Medulla oblongata (tissue), 1 donor: Measurements from ENCODE around the gene PLXNB2.
A peak's percentile ranks its signal among the peaks of the same experiment; 100 is the strongest.
"Not testable (repeated sequence)": the region's sequence is repeated elsewhere in the genome, so short reads cannot be mapped to it uniquely, and the experiment has no call there.

Source experiments
- DNase-seq: peaks from one replicate; pipeline ENCODE4 v3.0.0-alpha.2; 2015; ENCODE audit errors: extremely low spot score

The PLXNB2 gene, protein sequence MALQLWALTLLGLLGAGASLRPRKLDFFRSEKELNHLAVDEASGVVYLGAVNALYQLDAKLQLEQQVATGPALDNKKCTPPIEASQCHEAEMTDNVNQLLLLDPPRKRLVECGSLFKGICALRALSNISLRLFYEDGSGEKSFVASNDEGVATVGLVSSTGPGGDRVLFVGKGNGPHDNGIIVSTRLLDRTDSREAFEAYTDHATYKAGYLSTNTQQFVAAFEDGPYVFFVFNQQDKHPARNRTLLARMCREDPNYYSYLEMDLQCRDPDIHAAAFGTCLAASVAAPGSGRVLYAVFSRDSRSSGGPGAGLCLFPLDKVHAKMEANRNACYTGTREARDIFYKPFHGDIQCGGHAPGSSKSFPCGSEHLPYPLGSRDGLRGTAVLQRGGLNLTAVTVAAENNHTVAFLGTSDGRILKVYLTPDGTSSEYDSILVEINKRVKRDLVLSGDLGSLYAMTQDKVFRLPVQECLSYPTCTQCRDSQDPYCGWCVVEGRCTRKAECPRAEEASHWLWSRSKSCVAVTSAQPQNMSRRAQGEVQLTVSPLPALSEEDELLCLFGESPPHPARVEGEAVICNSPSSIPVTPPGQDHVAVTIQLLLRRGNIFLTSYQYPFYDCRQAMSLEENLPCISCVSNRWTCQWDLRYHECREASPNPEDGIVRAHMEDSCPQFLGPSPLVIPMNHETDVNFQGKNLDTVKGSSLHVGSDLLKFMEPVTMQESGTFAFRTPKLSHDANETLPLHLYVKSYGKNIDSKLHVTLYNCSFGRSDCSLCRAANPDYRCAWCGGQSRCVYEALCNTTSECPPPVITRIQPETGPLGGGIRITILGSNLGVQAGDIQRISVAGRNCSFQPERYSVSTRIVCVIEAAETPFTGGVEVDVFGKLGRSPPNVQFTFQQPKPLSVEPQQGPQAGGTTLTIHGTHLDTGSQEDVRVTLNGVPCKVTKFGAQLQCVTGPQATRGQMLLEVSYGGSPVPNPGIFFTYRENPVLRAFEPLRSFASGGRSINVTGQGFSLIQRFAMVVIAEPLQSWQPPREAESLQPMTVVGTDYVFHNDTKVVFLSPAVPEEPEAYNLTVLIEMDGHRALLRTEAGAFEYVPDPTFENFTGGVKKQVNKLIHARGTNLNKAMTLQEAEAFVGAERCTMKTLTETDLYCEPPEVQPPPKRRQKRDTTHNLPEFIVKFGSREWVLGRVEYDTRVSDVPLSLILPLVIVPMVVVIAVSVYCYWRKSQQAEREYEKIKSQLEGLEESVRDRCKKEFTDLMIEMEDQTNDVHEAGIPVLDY (N-terminal part only)

DNA sequence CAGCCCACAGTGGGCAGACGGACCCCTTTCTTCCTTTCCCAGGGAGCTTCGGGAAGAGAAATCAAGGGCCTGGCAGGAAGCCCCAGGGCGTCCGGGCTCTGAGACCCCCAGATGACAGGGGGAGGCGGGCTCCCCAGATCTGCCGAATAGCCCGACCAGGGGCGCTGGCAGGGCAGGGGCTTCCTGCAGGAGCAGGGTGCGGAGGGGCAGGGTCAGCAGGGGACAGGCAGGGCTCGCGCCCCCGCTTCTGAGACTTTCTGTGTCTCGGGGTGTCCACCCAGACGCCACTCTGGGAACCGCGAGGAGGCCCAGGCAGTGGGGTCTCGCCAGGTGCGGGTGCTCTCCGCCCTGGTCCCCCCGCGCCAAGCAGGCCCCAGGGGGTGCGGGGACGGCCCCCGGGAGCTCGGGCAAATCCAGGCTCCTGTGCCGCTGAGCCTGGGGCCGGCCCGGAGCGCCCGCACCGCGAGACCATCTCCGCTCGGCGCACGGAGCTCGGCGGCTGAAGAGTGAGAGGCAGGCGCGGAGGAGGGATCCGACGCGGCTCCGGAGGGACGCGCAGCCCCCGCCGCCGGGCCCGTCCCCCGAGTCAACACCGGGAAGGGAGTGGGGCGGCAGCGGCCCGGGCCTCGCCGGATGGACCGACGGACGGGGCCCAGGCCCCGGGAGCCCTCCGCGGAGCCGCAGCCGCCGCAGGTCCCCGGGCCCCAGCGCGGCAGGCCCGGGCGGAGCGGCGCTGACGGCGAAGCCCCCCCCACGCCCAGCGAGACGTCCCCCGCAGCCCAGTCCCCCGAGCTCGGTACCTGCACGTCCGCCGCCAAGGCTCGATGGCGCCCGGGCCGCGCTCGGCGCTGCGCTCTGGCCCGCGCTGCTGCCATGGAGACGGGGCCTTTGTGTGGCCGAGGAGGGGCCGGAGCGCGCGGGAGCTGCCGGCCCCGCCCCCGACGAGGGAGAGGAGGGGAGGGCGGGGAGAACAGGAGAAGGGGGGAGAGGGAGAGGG lies at the start of gene PLXNB2:
Gene PLXNB2, minus strand, starts transcription at position 894 of the 997 bp plus-strand sequence. CDS start 17,062 bp downstream, outside the sequence.
- peak; percentile 91 for DNase-seq

GRCh38 chr22:50357222-50357621 lies 49.8 kb upstream of the PLXNB2 start:
- no peak for DNase-seq

- DNase-seq, result no peak
Measured at GRCh38 chr22:50356186-50356585, 48.7 kb upstream of the PLXNB2 start.

DNA sequence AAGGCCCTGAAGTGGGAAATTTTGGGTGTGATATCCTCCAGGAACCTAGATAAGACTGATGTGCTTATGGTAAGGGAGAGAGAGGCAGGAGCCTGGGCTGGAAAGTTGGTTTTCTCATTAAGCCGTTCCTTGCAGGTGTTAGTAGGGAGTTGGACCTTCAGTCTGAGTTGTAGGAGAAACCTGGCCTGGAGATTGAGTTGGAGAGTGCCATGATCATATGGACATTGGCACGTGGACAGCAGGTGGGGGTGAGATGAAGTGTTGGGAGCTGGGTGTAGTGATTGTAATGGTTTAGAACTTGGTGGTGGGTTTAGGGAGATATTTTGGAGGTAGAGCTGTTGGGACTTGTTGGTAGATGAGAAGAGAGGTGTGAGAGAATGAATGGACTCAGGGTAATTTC lies 40.6 kb upstream of the PLXNB2 start:
- DNase-seq, result no peak

DNA sequence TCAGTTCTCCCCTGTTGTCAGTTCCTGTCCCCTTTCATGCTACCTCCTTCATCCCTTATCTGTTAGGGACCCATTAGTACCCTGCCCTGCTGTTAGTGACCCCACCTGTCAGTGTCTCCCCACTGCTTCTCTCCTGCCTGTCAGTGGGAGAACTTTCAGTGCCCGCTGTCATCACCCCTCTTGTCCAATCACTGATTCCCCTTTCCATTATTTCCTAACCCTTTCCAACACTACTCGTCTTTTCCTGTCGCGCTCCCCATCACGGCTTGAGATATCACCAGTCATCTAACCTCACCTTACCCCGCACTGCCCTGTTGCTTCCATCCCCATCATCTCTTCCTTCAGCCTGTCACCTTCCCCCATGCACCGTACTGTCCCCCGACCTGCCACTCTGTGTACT lies 39.7 kb upstream of the PLXNB2 start:
- no peak for DNase-seq

- DNase-seq, result no peak
Measured at GRCh38 chr22:50346470-50346869, 39.0 kb upstream of the PLXNB2 start.

GRCh38 chr22:50343541-50343935 lies 36.1 kb upstream of the PLXNB2 start:
- DNase-seq, result no peak

- peak; percentile 70 for DNase-seq
Measured at GRCh38 chr22:50342651-50343540, 35.5 kb upstream of the PLXNB2 start, which contains the start of gene PPP6R2. Gene PPP6R2 (plus strand): TSS chr22:50343327. CDS start chr22:50393909, 50,582 bp downstream.

DNA sequence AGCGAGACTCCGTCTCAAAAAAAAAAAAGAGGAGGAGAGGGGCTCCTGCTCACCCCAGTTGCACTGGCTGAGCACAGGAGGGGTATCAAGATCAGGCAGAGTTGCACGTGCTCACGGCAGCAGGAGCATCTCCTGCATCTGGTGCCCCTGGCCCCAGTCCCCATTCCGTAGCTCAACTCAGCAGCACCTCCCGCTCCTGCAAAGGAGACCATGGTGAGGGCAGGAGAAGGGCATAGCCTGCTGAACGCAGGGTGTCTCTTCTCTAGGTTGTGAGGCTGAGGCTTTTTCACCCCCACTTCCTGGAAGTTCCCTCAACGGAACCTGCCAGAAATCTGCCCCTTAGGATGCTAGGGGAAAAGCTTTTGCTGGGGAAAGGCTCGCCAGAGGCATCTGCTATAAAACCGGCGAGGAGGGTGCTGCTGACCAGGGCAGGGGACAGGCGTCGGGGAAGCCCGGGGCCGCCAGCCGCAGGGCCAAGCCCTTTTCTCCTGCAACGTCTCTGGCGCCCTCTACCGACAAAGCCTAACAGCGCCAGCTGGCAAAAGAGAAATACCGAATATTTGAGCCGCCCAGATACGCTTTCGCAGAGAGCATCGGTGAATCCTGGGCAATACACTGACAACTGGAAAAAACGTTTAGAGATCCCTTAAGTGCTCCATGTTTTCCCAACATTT lies 34.7 kb upstream of the PLXNB2 start:
- peak; percentile 94 for DNase-seq

DNA sequence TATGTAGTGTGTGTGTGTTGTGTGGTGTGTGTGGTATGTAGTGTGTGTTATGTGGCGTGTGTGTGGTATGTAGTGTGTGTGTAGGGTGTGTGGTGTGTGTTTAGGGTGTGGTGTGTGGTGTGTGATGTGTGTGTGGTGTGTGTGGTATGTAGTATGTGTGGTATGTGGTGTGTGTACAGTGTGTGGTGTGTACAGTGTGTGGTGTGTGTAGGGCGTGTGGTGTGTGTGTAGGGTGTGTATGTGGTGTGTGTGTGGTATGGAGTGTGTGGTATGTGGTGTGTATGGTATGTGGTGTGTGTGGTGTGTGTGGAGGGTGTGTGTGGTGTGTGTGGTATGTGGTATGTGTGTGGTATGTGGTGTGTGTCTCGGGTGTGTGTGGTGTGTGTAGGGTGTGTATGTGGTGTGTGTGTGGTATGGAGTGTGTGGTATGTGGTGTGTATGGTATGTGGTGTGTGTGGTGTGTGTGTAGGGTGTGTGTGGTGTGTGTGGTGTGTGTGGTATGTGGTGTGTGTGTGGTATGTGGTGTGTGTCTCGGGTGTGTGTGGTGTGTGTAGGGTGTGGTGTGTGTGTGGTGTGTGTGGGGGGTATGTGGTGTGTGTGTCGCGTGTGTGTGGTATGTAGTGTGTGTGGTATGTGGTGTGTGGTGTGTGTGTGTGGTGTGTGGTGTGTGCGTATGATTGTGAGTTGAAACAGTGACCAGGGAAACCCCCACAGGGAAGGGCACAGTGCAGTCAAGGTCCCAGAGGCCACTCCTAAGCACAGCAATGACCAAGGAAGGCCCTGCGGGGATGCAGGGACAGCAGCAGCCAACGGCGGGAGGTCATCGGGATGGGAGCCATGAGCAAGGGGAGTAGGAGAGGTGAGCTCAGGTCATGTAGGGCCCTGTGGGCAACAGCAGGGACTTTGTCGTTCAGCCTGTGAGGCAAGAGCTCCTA lies 32.8 kb upstream of the PLXNB2 start:
- DNase-seq, result no peak

- no peak for DNase-seq
Measured at GRCh38 chr22:50338860-50339462, 31.5 kb upstream of the PLXNB2 start.

GRCh38 chr22:50338042-50338573 lies 30.7 kb upstream of the PLXNB2 start:
- DNase-seq, result no peak

- no peak for DNase-seq
Measured at GRCh38 chr22:50337262-50338041, 30.0 kb upstream of the PLXNB2 start.

DNA sequence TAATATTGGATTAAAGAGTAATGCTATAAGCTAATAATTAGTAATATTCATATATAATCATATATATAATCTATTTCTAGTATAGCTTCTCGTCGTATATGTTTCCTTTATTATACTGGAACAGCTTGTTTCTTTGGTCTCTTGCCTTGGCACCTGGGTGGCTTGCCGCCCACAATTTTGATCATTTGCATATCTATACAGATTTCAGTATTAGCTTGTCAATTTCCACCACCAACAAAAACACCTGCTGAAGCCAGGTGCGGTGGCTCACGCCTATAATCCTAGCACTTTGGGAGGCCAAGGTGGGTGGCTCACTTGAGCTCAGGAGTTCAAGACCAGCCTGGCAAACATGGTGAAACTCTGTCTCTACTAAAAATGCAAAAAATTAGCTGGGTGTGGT lies 27.0 kb upstream of the PLXNB2 start:
- DNase-seq, result not testable (repeated sequence)

- DNase-seq, result no peak
Measured at GRCh38 chr22:50329236-50329635, 21.8 kb upstream of the PLXNB2 start.

- no peak for DNase-seq
Measured at GRCh38 chr22:50327711-50328019, 20.2 kb upstream of the PLXNB2 start.
